HuH-7 (cell line): Measurements from ENCODE around the gene ZBTB16.

Experiments
- DNase-seq: peaks from one replicate; pipeline ENCODE4 v3.0.0; 2011; ENCODE audit warnings: low spot score

ZBTB16 gene

GRCh38 chr11:114106986-114107385 lies 47.5 kb downstream of the ZBTB16 start:
- no peak for DNase-seq

DNA sequence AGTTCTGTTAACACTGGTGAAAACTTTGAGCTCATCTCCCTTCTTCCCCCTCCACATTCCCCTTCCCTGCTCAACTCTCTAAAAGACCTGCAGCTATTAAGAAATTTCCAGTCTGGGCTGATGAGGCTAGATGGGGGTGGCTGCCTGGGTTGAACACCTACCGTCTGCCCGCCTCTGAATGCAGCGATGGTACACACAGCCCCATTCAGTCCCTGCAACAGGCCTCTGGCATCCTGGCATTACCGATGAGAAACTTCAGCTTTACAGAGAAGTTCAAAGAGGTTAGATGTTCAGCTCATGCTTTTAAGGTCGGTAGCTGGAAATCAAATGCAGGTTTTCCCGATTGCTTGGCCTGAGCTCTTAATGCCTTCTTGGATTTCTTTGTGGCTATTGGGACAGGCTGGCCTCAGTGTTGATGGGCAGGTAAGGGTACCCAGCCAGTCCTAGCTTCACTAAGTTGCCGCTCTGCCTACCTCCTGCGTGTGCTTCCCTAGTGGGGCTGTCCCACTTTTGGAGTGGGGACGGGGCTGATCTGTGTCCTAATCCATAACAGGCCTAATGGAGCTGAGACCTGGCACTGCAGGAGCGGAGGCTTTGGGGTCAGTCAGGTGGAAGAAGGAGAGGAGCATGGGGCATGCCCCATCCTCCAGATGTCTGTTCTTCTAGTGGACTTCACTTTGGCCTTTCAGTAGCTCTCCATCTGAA lies 49.1 kb downstream of the ZBTB16 start:
- no peak for DNase-seq

DNA sequence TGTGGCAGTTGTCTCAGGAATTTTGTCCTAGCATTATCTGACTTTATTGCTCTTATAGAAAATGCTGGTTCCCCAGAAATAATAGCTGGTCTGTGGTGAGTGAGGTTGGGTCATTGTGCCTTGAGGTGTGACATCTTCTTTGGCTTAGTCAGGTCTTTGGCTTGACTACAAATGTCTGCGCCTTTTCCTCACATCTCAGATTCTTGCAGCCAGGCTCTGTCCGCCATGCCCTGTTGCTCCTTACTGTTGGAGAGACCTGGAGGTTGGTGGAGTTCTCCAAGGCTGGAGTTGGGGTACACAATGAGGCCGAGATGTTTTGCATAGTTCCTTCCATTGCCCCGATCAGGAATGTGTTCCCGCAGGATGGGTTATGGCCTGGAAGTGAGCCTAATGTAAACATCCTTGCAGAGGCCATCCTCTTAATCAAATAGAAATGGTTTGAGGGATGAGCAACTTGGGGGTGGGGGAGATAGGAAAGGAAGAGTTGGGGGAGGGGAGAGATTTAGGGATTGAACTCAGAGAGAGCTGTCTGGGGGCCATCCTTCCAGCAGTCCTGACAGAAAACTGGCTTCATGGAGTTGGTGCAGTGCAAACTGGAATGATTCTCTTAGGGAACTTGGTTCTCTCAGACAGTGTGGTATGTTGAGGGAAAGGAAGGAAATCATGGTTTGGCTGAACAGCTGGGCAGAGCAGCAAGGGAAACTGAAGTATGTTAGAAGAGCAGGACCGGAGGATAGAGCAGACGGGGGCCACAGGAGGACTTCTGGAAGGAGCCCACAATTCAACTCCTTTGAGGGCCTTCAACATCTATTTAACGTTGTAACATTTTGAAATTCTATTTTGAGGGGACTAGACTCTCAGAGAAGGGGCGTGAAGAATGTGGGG lies 49.9 kb downstream of the ZBTB16 start:
- no peak for DNase-seq

- DNase-seq, result no peak
These were observed 50.6 kb downstream of the ZBTB16 start for GRCh38 chr11:114110123-114110522.

DNA sequence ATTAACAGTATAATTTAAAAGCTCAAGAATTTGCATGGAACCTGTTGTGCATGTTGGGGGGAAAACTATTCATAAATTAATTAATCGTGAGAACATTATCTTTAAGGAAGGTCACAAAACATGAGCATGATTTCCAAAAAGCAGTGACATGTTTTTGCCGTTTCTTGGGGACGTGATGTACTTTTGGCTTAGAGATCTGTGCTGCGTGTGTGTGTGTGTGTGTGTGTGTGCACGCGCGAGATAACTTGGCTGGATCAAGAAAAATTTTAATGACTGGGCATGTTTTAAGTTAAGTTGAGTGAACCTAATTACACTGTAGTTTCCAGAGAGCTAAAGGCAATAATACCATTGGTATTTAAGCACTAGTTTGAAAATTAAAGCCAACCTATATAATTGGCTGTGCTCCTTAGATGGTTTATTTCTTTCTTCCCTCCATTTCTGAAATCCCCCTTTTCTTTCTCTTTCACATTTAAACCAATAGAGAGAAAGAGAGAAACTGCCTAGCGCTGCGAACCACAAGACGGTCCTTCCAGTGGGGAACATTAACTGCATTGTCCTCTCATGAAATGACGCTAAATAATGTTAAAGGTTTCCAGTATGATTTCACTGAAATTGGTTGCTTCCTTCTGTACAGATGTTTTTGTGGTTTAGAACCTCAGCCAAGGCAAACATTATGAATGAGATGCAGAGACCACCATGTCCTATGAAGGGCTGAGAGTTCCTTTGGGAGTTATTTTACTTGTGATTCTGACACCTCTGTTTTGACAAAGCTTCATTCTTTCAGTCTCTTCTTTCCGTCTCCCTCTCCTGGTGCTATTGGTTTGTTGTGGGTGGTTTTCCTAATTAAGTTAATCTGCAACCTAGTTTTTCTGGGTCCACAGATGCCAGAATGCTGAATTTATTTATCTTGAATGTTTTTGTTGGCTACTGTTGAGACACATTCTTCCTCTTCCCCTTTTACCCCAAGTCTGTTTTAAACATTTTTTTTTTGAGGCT lies 51.7 kb downstream of the ZBTB16 start:
- no peak for DNase-seq

- no peak for DNase-seq
These were observed 56.0 kb downstream of the ZBTB16 start for GRCh38 chr11:114115451-114115928.

DNA sequence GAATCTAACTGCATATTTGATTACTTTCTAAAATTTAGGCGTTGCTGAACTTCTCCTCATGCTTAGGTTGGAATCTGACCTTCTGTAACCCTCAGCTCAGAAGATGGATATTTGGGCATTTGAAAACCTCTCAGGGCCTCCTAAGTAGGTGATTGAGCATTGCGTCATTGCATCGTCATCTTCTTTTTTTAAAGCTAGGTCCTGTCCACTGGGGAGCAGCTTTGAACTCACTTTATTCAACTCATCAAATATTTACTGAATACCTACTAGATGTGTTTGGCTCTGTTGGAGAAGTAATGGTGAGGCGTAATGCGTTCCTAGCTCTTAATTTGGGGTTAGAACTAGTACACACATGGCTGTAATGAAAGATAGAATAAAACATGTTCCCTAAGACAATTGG lies 56.8 kb downstream of the ZBTB16 start:
- DNase-seq, result no peak

- no peak for DNase-seq
These were observed 57.3 kb downstream of the ZBTB16 start for GRCh38 chr11:114116800-114117199.

DNA sequence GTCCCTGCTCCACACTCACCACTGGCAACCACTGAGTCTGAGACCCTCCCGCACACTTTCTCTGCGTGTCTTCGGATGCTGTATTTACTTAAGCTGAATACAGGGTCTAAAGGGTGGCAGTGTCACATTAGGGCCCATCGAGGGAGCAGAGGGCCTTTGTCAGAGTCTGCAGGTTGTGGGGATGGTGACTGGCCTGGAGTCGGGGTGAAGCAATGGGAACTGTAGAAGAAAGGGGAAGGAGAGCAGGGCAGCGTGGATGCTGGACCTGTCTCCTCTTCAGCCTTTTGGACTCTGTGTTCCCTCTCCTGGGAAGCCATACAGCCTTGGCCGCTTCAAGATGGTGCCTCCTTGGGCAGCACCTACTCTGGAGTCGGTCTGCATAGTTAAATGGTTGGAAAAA lies 61.1 kb downstream of the ZBTB16 start:
- DNase-seq, result no peak

- DNase-seq, result no peak
These were observed 61.6 kb downstream of the ZBTB16 start for GRCh38 chr11:114121138-114121537.

DNA sequence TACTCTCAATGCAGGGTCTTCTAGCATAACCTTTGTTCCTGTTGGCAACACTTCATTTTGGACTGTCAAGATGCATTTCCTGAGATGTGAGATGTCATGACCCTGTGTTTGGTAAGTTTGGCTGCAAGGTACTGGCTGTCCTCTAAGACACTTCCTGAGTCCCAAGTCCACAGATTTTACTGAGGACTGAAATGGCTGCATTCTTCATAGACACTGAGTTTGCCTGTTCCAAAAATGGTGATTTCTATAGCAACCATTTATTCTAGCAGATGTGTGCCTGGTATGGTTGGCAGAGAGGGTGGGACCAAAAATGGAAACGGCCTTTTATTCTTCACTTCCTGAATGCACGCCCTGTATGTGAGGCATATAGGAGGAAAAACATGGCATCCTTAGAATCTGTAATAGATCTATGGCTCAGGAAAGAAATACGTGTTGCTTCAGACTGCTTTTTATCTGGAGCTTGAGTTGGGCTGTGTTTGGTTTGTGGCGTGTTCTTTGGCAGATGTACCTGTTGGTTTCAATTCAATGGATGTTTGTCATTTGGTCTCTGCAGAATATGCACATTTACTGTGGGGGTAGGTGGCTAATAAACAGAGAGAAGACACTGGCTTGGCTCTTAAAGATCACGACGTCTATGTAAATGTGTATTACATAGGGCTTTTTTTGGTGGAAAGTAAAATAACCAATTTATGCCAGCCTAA lies 62.4 kb downstream of the ZBTB16 start:
- DNase-seq, result no peak

DNA sequence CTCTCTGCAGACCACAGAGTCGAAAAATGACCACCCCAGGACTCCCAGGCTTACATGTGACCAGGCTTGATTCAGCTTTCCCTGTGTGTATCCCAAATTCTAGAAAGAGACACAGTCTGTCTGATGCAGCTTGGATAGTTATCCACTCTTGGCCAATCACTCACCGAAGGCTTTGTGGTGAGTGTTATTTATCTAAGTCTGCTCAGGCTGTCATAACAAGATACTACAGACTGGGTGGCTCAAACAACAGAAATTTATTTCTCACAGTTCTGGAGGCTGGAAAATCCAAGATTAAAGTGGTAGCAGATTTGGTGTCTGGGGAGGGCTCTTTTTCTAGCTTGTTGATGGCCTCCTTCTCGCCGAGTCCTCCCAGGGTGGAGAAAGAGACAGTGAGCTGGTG lies 63.2 kb downstream of the ZBTB16 start:
- DNase-seq, result no peak

- DNase-seq, result no peak
These were observed 64.3 kb downstream of the ZBTB16 start for GRCh38 chr11:114123692-114124330.

GRCh38 chr11:114124601-114125144 lies 65.2 kb downstream of the ZBTB16 start:
- DNase-seq, result no peak

DNA sequence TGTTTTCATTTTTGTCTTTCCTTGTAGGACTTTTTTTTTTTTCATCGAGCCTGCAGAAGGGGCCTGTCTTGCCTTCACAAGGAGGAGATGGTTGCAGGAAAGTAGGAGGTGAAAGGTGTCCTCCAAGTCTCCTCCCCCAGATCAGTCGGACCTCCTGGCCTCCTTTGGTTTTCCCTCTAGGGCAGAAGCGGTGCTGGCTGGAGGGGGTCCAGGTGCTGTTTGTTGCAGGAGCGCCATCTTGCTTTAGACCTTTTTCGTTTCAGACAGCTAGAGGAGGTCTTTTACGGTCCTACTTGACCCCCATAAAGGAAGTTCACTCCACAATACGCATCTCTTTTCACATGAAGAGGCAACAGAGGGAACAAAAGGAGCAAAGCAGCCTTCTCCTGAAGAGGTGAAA lies 66.0 kb downstream of the ZBTB16 start:
- DNase-seq, result no peak

GRCh38 chr11:114125959-114126358 lies 66.4 kb downstream of the ZBTB16 start:
- DNase-seq, result no peak

GRCh38 chr11:114128399-114128798 lies 68.9 kb downstream of the ZBTB16 start:
- DNase-seq, result no peak

DNA sequence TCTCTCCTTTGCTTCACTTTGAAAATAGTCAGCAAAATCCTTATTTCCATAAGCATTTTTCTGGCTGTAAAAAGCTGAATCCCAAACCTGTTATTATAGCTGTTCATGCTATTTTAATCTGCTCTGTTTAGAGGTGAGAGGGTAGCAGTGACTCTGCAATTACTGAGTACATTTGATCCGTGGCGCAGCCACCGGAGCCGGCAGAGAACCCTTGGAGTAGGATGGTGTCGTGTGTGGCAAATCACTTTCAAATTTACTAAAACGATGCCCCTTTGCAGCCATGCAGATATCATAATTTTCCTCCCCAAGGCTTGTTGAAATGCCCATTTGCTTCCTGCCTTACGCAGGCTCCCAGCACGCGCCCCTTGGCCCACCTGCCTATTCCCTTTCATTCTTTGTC lies 69.6 kb downstream of the ZBTB16 start:
- DNase-seq, result no peak

- DNase-seq, result no peak
These were observed 70.2 kb downstream of the ZBTB16 start for GRCh38 chr11:114129699-114130098.

DNA sequence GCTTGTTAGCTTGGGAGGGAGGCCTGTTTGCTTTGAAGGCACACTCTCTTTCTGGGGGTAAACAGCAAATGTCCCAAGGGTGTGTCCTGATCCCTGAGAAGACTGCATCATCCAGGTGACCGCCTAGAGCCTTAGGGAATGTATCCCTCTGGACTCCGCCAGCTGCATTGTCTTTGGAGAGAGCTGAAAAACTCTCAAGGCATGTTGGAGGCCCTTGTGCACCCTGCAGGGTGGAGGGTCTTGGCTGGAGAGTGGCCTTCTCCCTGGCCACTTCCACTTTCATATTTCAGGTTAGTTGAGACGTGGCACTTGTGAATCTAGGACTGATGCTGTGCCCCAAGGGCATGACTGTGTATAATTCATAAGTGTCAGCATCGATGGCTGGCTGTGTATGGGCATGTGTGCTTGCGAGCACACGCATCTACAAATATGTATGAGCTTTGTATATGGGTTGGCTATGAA lies 70.6 kb downstream of the ZBTB16 start:
- no peak for DNase-seq
